ENCODE results near the gene TRIM47. TPM values are rescaled to one million over a fixed set of nuclear protein-coding genes. Genes with fewer than 3 reads are reported as not detected.

Gene TRIM47
- total RNA-seq, 1 experiment from 2014 or later: 125 TPM

GRCh38 chr17:75898065-75898464 lies 19.7 kb upstream of the TRIM47 start:
- H3K27ac ChIP-seq (ENCODE audit: low read length): no peak overlapping the region
- TF ChIP-seq POLR2AphosphoS5 (IDR thresholded peaks at IDR 0.05; ENCODE audit: low read depth, low read length) (no peak), SIN3A (IDR thresholded peaks at IDR 0.05; ENCODE audit: borderline replicate concordance, insufficient read depth, low read depth, low read length) (no peak)
- ATAC-seq: no peak
- no TSS peak for BruUV-seq (replicated peaks)
- in situ Hi-C loops (cut with HindIII; ENCODE audit: low pct_unique_long_range_greater_than_20kb, low sequenced_read_pairs): no loop called here
- H3K4me3 ChIP-seq (ENCODE audit: low read depth in 2 of 2, low read length in 2 of 2): no peak overlapping the region
- POLR2A ChIA-PET: interaction anchor here (1.2 kb wide), 1 partner anchor 19 kb away, joined by 3 read pairs; the partner anchor contains the start of gene TRIM47
- intact Hi-C loops (cut with micrococcal nuclease; ENCODE audit: unreplicated experiment): no loop called here
- no peaks in the 10 kb centered on the region for H3K27me3 ChIP-seq (ENCODE audit: control insufficient read depth, insufficient read depth, low read length)
- H3K36me3 ChIP-seq (ENCODE audit: control insufficient read depth, insufficient read depth, low read length): peaks cover 7% of the 10 kb centered on the region
- peaks cover 19% of the 10 kb centered on the region for H3K4me1 ChIP-seq (ENCODE audit: control insufficient read depth, insufficient read depth, low read length)
- no peak for DNase-seq (ENCODE audit: low read depth, low spot score)
- CTCF ChIA-PET: no interaction called here
- no peaks in the 10 kb centered on the region for H3K9me3 ChIP-seq (ENCODE audit: control insufficient read depth, insufficient read depth, low read depth, low read length)

DNA sequence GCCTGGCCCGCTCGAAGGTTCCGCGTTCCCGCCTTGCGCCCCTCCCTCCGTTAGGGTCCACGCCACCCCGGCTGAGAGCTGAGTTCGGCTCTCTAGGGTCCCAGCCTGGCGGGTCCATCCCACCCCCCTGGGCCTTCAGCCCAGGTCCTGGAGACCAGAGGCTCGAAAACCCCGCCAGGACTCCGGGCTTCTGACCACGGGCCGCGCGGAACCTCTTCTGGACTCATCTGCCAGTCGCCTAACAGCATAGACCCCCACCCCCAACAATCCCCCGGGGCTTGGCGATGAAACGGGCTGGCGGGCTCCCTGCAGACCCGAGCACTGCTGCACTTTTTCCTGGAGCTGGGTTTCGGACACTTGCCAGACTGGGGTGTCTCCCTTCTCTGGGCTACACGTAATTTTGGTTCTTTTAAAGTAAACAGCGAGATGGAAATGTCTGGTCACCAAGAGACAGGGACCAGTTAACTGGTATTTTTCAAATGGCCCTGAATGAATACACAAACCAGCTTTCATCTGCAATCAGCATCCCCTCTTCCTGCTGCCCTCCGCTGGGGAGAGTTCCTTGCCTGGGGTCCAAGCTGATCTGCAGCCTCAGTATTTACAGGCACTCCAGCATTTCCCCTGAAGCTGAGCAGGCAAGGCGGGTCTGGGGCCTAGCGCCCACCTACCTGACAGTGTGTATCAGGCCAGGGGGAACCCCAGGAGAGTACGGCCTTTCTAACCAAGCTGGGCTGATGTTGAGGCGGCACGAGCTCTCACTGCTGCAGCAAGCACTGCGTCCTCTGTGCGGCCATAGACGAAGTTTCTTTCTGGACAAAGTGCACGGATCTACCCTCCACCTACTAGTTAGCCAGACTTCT lies 19.0 kb upstream of the TRIM47 start:
- DNase-seq (ENCODE audit: low read depth, low spot score) (no peak), ATAC-seq (no peak; the same call in 1 of the 2 replicates)
- TF ChIP-seq POLR2AphosphoS5 (IDR thresholded peaks at IDR 0.05; ENCODE audit: low read depth, low read length): peak; percentile 20
- TF ChIP-seq, protein P1, sequence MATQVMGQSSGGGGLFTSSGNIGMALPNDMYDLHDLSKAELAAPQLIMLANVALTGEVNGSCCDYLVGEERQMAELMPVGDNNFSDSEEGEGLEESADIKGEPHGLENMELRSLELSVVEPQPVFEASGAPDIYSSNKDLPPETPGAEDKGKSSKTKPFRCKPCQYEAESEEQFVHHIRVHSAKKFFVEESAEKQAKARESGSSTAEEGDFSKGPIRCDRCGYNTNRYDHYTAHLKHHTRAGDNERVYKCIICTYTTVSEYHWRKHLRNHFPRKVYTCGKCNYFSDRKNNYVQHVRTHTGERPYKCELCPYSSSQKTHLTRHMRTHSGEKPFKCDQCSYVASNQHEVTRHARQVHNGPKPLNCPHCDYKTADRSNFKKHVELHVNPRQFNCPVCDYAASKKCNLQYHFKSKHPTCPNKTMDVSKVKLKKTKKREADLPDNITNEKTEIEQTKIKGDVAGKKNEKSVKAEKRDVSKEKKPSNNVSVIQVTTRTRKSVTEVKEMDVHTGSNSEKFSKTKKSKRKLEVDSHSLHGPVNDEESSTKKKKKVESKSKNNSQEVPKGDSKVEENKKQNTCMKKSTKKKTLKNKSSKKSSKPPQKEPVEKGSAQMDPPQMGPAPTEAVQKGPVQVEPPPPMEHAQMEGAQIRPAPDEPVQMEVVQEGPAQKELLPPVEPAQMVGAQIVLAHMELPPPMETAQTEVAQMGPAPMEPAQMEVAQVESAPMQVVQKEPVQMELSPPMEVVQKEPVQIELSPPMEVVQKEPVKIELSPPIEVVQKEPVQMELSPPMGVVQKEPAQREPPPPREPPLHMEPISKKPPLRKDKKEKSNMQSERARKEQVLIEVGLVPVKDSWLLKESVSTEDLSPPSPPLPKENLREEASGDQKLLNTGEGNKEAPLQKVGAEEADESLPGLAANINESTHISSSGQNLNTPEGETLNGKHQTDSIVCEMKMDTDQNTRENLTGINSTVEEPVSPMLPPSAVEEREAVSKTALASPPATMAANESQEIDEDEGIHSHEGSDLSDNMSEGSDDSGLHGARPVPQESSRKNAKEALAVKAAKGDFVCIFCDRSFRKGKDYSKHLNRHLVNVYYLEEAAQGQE (IDR thresholded peaks at IDR 0.05; ENCODE audit: insufficient read depth in 1 of 2, low read depth in 2 of 2, low read length in 1 of 2): no peak
- no peak for TF ChIP-seq CTCF (IDR thresholded peaks at IDR 0.05)
- Histone ChIP-seq H3K9me3 (ENCODE audit: control insufficient read depth, insufficient read depth, low read depth, low read length) (no peaks in the 10 kb centered on the region), H3K4me1 (ENCODE audit: control insufficient read depth, insufficient read depth, low read length) (peaks cover 19% of the 10 kb centered on the region), H3K27ac (ENCODE audit: low read length) (peak overlapping the region; percentile 67), H3K36me3 (ENCODE audit: control insufficient read depth, insufficient read depth, low read length) (peaks cover 7% of the 10 kb centered on the region), H3K4me3 (ENCODE audit: low read depth in 2 of 2, low read length in 2 of 2) (peak overlapping the region; percentile 72), H3K27me3 (ENCODE audit: control insufficient read depth, insufficient read depth, low read length) (no peaks in the 10 kb centered on the region)
- in situ Hi-C loops (cut with HindIII; ENCODE audit: low pct_unique_long_range_greater_than_20kb, low sequenced_read_pairs) (no loop called here), intact Hi-C loops (cut with micrococcal nuclease; ENCODE audit: unreplicated experiment) (no loop called here)
- ChIA-PET CTCF (interaction anchor here (0.7 kb wide), 1 partner anchor 615 kb away, joined by 6 read pairs; no protein-coding TSS in a partner anchor), POLR2A (interaction anchor here (0.5 to 0.7 kb wide), 3 partner anchors 71 to 176 kb away, joined by 5 to 11 read pairs (median 5); a partner anchor contains a TSS)
- no TSS peak for BruUV-seq (replicated peaks)
